DOHH2 (cell line): ENCODE results near the gene NBEAL2.

Experiments used
- H3F3A ChIP-seq: fragments of 200-600 bp; sonication (generic), shearing (Covaris generic); 2 replicates; pipeline ENCODE4 v1.6.0; 2016; ENCODE audit warnings: antibody characterized with exemption, mild to moderate bottlenecking; ENCODE audit not compliant: control insufficient read depth, insufficient read depth
- H3K27ac ChIP-seq: fragments of 200-600 bp; sonication (generic); 2 replicates; pipeline ENCODE4 v1.5.1; 2014; ENCODE audit warnings: low read depth, mild to moderate bottlenecking, low read length, moderate library complexity
- H3K27me3 ChIP-seq: fragments of 200-600 bp; sonication (generic); 2 replicates; pipeline ENCODE4 v1.6.1; 2014; ENCODE audit warnings: mild to moderate bottlenecking, low read length, mixed read lengths; ENCODE audit not compliant: control insufficient read depth
- H3K36me3 ChIP-seq: fragments of 200-600 bp; sonication (generic); 2 replicates; pipeline ENCODE4 v1.6.1; 2014; ENCODE audit warnings: mild to moderate bottlenecking, low read length, moderate library complexity, mixed read lengths; ENCODE audit not compliant: control insufficient read depth
- H3K4me1 ChIP-seq: fragments of 200-600 bp; sonication (generic); 2 replicates; pipeline ENCODE4 v1.6.1; 2014; ENCODE audit warnings: mild to moderate bottlenecking, low read length, mixed read lengths; ENCODE audit not compliant: control insufficient read depth
- H3K4me2 ChIP-seq: fragments of 200-600 bp; sonication (generic); 2 replicates; pipeline ENCODE4 v1.6.0; 2014; ENCODE audit warnings: mild to moderate bottlenecking, low read length, moderate library complexity
- H3K4me3 ChIP-seq: fragments of 200-600 bp; sonication (generic); 2 replicates; pipeline ENCODE4 v1.5.1; 2014; ENCODE audit warnings: mild to moderate bottlenecking, low read length, mixed read lengths
- H3K79me2 ChIP-seq: fragments of 200-600 bp; sonication (generic); 2 replicates; pipeline ENCODE4 v1.6.1; 2014; ENCODE audit warnings: mild to moderate bottlenecking, low read length, mixed read lengths; ENCODE audit not compliant: control insufficient read depth
- H3K9me2 ChIP-seq: fragments of 200-600 bp; sonication (generic); replicated peaks from 2 replicates; pipeline ENCODE4 v1.6.1; 2014; ENCODE audit warnings: mild to moderate bottlenecking, low read length, mixed read lengths; ENCODE audit not compliant: control insufficient read depth
- H3K9me3 ChIP-seq: fragments of 200-600 bp; sonication (generic); 2 replicates; pipeline ENCODE4 v1.6.1; 2014; ENCODE audit warnings: antibody characterized with exemption, low read length, mixed read lengths; ENCODE audit not compliant: control insufficient read depth, insufficient read depth
- H4K20me1 ChIP-seq: fragments of 200-600 bp; sonication (generic); 2 replicates; pipeline ENCODE4 v1.6.0; 2014; ENCODE audit warnings: low read depth, mild to moderate bottlenecking, antibody characterized with exemption, low read length, moderate library complexity; ENCODE audit not compliant: control insufficient read depth, insufficient read depth
- CTCF ChIP-seq: fragments of 200-600 bp; sonication (generic); IDR thresholded peaks from one replicate; pipeline ENCODE4 v1.5.1; 2014; ENCODE audit warnings: antibody characterized with exemption, mild to moderate bottlenecking, low read depth, low read length; ENCODE audit not compliant: poor library complexity, severe bottlenecking
- EZH2phosphoT487 ChIP-seq: fragments of 200-600 bp; sonication (generic); IDR thresholded peaks from 2 replicates; pipeline ENCODE4 v1.6.1; 2017; ENCODE audit warnings: borderline replicate concordance, mild to moderate bottlenecking, antibody characterized with exemption, low read length, moderate library complexity, mixed read lengths

Gene NBEAL2

GRCh38 chr3:46943237-46944187 is 36.0 kb upstream of the NBEAL2 start:
- peaks cover 94% of the 10 kb centered on the region for H3K36me3 ChIP-seq
- peaks cover 23% of the 10 kb centered on the region for H3K4me1 ChIP-seq
- H3F3A ChIP-seq: no peaks in the 10 kb centered on the region
- no peak overlapping the region for H3K27ac ChIP-seq
- no peaks in the 10 kb centered on the region for H3K9me2 ChIP-seq
- H3K79me2 ChIP-seq: peaks cover 98% of the 10 kb centered on the region
- no peak overlapping the region for H3K4me3 ChIP-seq
- H3K4me2 ChIP-seq: no peak overlapping the region
- H3K27me3 ChIP-seq: no peaks in the 10 kb centered on the region
- H3K9me3 ChIP-seq: no peaks in the 10 kb centered on the region
- TF ChIP-seq CTCF (no peak), EZH2phosphoT487 (no peak)
- H4K20me1 ChIP-seq: peaks cover 46% of the 10 kb centered on the region

- H3K79me2 ChIP-seq: peaks cover 98% of the 10 kb centered on the region
- H3K4me3 ChIP-seq: no peak overlapping the region
- H3K36me3 ChIP-seq: peaks cover 91% of the 10 kb centered on the region
- TF ChIP-seq CTCF: no peak
- TF ChIP-seq EZH2phosphoT487: no peak
- H3K9me3 ChIP-seq: no peaks in the 10 kb centered on the region
- H3K9me2 ChIP-seq: no peaks in the 10 kb centered on the region
- H3K27me3 ChIP-seq: no peaks in the 10 kb centered on the region
- no peak overlapping the region for H3K27ac ChIP-seq
- H4K20me1 ChIP-seq: peaks cover 46% of the 10 kb centered on the region
- no peaks in the 10 kb centered on the region for H3F3A ChIP-seq
- H3K4me2 ChIP-seq: no peak overlapping the region
- H3K4me1 ChIP-seq: peaks cover 19% of the 10 kb centered on the region
Observed at GRCh38 chr3:46944191-46944590, 35.3 kb upstream of the NBEAL2 start.

GRCh38 chr3:46946416-46946815 is 33.0 kb upstream of the NBEAL2 start:
- Histone ChIP-seq H3K4me2 (no peak overlapping the region), H3K79me2 (peaks cover 100% of the 10 kb centered on the region), H3F3A (no peaks in the 10 kb centered on the region), H3K4me3 (no peak overlapping the region), H4K20me1 (peaks cover 43% of the 10 kb centered on the region), H3K9me2 (no peaks in the 10 kb centered on the region), H3K27ac (no peak overlapping the region), H3K27me3 (no peaks in the 10 kb centered on the region), H3K4me1 (peaks cover 20% of the 10 kb centered on the region), H3K36me3 (peaks cover 80% of the 10 kb centered on the region), H3K9me3 (no peaks in the 10 kb centered on the region)
- TF ChIP-seq EZH2phosphoT487: no peak
- TF ChIP-seq CTCF: no peak
